ENCODE data around the gene PRKAG1.
"Not testable (repeated sequence)": the region's sequence is repeated elsewhere in the genome, so short reads cannot be mapped to it uniquely, and the experiment has no call there.

PRKAG1 gene

GRCh38 chr12:49018261-49019119, at the start of gene PRKAG1:
PRKAG1 (minus strand) TSS chr12:49018776; CDS start chr12:49018740, 36 bp downstream.
- DNase-seq (ENCODE audit: extremely low read depth, low read depth) = peak; percentile 95
- TF ChIP-seq CTCF (IDR thresholded peaks at IDR 0.05; ENCODE audit: low read depth, low read length) = peak; percentile 62

DNA sequence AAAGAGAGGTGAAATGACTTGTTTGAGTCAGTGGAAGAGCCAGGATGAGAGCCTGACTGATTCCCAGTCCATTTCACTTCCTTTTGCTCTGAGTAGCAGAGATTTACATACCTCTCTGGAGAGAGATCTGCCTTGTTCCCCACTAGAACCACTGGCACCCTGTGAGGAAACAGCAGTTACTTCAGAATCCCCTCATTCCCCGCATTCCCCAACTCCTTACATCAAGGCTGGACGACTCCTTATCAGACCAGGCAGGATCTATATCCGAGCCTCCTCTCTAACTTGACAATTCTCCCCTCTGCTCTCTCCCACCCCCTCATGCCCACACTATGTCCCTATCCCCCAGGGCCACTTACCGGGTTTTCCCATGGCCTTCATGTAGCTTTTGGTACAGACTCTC, 47.5 kb upstream of the PRKAG1 start:
- TF ChIP-seq CTCF (IDR thresholded peaks at IDR 0.05; ENCODE audit: low read depth, low read length) = no peak
- no peak for DNase-seq (ENCODE audit: extremely low read depth, low read depth)

- DNase-seq (ENCODE audit: extremely low read depth, low read depth) = no peak
- no peak for TF ChIP-seq CTCF (IDR thresholded peaks at IDR 0.05; ENCODE audit: low read depth, low read length)
These were observed 46.2 kb upstream of the PRKAG1 start for GRCh38 chr12:49064767-49065152.

- DNase-seq (ENCODE audit: extremely low read depth, low read depth) = not testable (repeated sequence)
These were observed 43.3 kb upstream of the PRKAG1 start for GRCh38 chr12:49061916-49062315.

DNA sequence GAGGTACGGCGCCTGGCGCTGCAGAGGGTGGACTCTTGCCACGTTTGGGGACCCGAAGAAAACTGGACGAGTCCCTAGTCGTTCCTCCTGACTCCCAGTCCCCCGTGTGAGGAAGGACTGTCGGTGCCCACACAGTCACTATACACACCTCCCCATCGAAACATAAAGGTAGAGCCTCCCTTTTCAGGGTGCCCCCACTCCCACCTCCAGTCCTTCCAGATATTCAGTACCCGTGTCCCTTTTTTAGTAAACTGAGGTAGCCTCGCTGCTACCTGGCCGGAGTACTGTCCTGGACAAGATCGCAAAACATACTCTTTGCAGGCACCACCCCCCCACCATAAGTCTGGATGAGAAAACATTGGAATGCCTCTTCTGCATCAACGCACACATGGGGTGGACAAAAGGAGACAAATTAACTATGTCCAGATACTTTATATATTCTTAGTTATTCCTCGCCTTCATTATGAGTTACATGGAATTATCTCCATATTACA, 42.6 kb upstream of the PRKAG1 start:
- no peak for TF ChIP-seq CTCF (IDR thresholded peaks at IDR 0.05; ENCODE audit: low read depth, low read length)
- DNase-seq (ENCODE audit: extremely low read depth, low read depth) = no peak

DNA sequence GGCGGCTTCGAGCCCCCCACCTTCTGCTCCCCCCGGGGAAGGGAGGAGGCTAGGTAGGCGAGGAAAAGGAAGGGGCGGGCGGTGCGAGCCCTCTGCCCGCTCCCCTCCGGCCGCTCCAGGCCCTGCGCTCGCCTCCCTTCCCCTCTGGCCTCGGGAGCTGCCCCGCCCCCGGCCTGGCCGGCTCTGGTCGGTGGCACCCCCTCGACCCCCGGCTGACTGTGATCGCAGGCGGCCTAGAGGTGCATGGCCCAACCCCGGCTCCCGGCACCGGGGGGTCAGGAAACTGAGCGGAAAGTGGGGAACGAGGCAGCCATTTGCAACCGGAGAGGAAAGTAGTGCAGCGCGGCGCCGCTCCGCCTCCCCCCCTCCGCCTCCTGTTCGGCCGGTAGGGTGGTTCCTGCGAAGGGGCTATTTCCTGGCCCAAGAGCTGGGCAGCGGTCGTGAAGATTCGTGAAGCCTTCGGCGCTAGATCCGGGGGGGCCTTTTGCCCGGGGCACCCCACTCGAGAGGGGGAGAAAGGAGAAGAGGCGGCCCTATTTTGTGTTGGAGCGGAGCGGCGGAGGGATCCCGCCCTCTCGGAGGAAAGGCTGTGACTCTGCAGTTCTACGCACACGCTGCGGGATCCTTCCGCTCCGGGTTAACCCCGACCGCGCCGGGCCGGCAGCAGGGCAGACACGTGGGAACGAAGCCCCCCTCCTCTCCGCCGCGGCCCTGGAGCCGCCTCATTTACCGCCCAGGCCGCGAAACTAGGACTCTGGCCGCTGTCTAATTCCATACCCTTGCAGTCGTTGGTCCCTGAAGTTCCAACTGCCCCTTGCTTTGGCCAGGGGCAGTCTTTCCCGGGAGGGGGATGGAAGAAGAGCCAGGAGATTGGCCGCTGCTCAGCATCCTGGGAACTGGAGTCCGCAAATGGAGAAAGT, 41.9 kb upstream of the PRKAG1 start, which contains the start of gene KMT2D:
TSS of gene KMT2D (minus strand) at position 558 of the 920 bp plus-strand sequence. CDS start 5,470 bp downstream, outside the sequence.
- peak; percentile 11; the same call in 1 of the 2 replicates for TF ChIP-seq CTCF (IDR thresholded peaks at IDR 0.05; ENCODE audit: low read depth, low read length)
- peak; percentile 95 for DNase-seq (ENCODE audit: extremely low read depth, low read depth)

- no peak for TF ChIP-seq CTCF (IDR thresholded peaks at IDR 0.05; ENCODE audit: low read depth, low read length)
- no peak for DNase-seq (ENCODE audit: extremely low read depth, low read depth)
These were observed 41.0 kb upstream of the PRKAG1 start for GRCh38 chr12:49059299-49060171.

All from AG09319 (cell line).